ENCODE measurements around the gene NOG.

NOG gene

DNA sequence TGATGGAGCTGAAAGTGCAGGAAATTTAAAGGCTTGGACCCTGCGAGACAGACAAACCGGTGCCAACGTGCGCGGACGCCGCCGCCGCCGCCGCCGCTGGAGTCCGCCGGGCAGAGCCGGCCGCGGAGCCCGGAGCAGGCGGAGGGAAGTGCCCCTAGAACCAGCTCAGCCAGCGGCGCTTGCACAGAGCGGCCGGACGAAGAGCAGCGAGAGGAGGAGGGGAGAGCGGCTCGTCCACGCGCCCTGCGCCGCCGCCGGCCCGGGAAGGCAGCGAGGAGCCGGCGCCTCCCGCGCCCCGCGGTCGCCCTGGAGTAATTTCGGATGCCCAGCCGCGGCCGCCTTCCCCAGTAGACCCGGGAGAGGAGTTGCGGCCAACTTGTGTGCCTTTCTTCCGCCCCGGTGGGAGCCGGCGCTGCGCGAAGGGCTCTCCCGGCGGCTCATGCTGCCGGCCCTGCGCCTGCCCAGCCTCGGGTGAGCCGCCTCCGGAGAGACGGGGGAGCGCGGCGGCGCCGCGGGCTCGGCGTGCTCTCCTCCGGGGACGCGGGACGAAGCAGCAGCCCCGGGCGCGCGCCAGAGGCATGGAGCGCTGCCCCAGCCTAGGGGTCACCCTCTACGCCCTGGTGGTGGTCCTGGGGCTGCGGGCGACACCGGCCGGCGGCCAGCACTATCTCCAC, at the start of gene NOG:
NOG (plus strand) TSS at position 54 of the 674 bp plus-strand sequence; CDS start at position 579, 525 bp downstream.
- peak; percentile 17 to 26 for DNase-seq

DNA sequence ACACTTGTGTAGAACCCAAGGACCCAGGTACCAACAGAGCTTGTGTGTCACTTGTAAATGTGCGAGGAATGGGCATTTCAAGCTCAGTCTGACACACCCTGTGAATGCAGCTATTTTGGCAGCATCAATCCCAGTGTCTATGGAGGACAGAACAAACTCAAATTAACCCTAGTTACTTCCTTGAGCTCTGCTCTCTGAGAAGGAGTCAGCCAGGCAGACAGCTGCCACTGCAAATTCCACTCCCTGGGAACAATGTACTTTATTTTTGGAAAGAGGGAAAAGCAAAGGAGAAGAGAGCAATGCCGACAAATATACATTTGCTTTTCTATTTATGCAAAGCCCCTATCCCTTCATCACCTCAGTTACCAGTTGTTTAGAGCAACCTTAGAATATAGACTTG, 48.4 kb upstream of the NOG start:
- DNase-seq: no peak

DNA sequence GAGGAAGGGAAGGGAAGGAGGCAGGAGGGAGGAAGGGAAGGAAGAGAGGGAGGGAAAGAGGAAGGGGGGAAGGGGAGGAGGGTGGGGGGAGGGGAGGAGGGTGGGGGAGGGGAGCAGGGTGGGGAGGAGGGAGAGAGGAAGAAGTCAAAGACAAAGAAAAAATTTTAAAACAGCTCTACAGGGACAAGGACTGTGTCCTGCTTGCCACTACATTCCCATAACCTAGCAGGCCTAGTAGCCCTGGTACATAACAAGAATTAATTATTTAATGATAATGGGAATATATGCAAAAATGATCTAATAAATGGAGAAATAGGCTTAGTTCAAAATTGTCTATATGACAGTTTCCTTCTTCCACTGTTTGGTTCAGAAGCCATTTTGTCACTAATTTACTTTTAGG, 47.6 kb upstream of the NOG start:
- no peak for DNase-seq

DNA sequence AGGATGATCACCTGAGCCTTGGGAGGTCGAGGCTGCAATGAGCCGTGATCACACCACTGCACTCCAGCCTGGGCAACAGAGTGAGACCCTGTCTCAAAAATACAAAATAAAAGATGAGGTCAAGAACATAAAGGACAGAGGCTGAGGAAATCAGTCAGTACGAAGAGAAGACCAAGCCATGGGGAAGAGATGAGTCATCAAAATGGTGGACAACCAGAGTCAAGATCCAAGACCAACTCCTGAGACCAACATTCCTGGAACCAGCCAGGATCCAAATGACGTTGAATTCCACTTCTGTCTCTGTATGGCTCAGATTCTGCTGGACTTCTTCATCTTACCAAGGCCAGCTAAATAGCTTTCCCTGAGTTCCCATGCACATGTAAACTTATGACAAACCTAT, 44.8 kb upstream of the NOG start:
- DNase-seq: no peak

DNA sequence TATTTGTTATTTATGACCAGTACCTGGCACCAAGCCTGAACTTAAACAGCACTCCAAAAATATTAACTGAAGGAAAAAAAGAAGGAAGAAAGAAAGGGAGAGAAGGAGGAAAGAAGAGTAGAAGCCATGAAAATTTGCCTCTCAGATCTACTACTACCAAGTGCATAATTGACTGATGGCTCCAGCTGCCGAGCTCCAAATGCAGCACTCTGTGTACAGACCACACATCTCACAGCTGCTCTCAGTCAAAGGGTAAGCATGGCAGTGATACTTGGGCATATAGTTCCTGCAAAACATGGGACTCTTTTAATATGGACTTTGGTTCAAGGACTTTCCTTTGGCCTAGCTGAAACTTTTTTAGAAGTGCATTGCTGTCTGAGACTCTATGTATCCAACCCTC, 44.0 kb upstream of the NOG start:
- DNase-seq: no peak

DNA sequence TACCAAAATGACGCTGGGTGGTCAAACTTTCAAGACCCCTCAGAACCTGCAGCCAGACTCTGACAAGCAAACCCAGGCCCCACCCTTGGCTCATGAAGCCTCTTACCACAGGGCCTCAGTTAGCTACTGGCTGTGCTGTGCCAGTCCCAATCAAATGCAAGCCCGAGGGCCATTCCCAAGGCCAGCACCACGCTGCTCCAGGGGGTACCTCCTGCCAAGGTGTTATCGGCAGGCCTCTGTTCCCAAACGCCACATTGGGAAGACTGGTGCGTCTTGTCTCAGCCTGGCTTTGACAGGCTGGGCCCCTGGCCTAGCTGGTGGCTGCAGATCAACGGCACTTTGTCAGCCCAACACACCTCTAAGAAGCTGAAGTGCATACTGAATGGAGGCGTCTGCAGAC, 35.8 kb upstream of the NOG start:
- DNase-seq: no peak

DNA sequence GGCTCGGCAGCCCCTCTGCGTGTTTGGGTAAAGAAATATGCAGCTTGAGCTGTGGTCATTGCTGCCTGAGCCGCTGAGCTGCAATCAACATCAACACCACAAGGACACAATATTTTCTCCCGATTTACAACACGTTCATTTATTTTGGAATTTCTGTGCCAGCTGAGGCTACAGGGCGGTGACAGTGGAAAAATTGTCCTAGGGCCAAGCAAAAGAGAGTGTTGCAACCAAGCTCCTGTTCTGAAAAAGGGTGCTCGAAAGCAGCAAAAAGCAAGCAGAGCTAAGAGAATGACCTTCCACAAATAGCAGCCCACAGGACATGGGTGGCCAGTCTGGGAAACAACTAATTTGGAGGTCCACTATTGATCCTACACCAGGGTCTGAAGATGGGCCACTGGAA, 35.4 kb upstream of the NOG start:
- DNase-seq: no peak

DNA sequence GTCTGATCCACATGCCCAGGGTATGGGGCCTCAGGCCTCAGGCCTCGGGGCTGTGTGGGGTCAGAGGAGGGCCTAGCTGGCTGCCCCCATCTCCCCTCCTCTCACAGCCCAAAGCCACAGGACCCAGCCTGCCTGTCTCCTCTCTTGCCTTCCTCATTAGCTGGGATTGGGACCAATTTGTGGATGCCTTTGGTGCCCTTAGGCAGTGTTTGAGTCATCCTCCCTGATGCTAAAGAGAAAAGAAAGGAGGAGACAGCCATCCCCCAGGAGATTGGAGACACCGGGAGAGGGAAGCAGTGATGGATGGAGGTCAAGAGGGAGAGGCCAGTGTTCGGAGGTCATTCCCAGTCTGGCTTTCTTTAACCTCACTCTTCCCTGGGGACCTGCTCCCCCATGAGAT, 23.3 kb upstream of the NOG start:
- DNase-seq: no peak

DNA sequence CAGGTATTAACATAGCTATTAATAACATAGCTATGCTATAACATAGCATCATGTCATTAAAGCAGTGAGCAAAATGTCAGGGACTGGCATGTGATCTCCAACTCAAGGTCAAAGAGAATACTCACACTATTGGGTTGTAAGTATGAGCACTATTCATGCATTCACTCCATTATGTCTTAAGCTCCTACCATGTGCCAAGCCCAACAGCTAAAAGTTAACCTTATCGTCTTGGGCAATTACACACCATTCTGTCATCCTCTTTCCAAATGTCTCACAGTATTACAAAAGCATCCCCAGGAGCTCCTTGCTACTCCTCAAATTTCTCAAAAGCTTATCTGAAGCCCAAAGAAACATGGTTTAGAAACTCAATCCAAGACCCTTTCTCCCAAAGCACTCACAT, 22.0 kb upstream of the NOG start:
- DNase-seq: no peak

DNA sequence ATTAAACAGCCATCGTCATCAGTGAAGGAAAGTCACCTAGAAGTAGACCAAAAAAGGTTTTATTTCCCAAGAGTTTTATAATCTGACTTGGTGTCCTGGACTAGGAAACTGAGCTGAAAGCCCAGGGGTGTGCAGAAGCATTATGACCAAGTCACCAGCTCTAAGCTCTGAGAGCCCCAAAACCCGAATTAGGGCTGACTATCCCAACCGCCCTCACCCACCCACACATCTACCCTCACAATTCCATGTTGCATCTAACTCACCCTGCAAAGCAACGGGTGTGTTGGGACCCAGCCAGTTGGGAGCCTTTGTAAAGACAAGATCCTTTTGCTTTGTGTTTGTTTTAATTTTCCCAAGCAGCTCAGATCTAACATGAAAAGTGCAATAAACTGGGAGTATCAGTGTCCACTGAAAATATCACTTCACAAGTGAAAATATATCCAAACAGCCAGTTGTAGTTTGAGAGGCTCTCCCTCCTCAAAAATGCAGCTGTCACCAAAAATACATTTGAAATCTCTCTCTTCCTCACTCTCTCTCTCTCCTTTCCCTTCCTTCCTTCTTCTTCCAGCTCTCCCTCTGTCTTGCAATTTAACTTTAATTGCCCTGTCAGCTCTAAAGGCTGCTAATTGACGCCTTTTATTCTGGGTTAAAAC, 16.2 kb upstream of the NOG start:
- no peak for DNase-seq

DNA sequence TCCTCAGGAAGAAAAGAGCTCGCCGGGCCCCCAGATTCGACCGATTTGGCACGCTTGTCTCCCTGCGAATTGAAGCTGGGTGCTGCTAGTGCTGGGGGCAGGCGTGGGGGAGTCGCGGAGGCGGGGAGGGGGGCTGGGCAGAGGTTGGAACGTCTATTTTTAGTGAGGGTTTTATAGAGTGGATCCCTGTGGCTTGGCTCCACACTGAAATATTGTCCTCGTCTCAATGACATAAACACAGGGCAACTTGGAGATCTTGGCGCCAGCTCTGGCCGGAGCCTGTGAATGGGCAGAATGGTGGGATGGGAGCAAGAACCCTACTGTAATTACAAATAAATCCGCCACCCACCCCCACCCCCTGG, 15.7 kb upstream of the NOG start:
- no peak for DNase-seq

DNA sequence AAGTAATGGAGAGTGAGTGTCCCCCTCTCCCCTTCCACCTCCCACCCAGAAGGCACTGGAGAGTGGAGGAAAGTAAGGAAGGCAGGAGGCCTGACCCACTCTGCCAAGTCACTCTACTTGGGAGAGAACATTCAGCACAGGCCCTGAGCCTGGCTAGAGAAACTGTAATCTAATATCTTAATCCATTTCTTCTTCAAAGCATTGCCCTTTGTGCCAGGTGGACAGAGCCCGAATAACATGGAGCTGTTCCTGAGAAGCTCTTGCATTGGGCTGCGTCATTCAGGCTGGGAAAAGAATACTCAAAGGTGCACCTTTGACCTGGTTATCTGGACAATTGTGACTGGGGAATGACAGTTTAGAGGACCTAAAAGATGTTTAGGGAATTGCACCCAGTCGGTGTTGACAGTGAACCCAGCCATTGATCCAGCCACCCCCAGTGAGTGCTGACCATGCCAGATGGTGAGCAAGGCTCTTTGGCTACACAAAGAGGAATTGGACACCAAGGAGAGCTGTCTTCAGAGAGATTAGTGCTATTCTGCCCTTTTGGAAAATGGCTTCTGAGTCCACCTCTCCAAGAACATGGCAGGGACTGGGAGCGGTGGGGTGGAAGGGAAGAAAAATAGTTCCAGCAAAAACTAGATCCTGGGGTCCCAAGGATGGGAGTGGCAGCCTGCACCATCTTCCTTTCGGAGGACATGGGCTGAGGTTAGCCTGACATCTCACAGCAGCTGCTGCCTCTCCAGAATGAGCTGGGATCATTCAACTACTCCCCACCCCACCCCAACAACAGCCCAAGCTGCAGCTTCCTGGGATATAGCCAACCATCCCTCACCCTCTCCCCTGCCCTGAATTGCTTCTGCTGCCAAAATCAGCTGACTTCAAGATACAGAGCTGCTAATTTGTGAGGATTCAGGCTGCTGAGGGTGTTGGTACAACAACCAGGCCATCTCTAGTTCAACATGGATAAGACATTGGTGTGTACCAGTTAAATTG, 11.6 kb upstream of the NOG start:
- DNase-seq: no peak

DNA sequence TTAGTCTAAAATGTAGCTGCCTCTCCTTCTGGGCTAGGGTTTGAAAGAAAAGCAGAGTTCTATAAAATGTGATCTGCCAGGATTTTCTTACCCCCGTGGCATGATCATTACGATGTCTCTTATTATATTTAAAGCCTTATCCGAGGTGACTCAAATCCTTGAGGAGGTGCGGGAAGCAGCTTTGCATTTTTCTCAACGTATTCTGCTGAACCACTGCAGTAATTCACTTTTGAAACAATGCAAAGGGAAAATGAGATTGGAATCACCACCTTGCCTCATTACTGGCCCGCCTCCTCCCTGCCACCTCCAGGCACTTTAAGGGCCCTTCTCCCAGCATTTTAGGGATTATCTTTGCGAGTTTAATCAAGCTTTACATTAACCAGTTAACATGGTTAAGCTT, 9.7 kb upstream of the NOG start:
- DNase-seq: no peak

DNA sequence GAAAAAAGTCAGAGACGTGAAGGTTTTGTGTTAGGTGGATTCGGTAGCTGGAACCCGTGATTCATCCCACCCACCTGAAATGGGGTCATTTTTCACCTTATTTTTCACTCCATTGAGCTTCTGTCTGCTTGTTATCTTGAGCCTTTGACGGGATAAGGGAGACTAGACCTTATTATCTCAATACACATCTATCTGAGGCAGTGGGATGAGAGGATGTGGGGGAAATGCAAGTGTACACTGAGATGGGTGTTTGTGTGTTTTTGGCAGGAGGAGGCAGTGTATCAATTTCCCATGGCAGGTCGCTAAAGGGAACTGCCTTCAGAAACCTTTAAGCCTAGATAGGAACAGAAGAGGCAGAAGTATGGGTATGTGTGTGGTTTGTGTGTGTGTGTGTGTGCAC, 6.2 kb upstream of the NOG start:
- no peak for DNase-seq

DNA sequence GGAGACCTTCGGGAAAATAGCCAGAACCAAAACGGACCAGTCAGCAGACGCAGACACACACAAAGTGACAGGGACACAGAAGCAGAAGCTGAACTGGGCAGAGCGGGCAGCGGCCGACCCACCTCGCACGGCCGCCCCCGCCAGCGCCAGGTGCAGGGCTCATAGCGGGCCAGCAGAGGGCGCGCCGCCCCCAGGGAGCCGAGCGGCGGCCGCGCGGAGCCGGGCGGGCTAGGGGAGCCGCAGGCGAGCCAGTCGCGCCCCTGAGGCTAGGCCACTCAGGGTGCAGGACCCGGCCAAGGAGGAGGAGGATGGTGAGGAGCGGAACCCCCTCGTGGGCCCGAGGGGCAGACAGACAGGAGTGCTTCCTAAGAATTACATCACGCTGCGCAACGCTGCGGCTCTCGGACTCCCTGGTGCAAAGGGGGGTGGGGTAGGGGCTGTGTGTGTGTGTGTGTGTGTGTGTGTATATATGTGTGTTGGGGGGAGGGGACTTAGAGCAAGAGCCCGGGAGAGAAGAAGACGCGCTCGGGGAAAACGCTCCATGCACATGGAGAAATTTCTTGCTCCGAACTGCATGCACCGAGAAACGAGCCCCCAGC, 913 bp upstream of the NOG start:
- DNase-seq: peak; percentile 45 to 58

DNA sequence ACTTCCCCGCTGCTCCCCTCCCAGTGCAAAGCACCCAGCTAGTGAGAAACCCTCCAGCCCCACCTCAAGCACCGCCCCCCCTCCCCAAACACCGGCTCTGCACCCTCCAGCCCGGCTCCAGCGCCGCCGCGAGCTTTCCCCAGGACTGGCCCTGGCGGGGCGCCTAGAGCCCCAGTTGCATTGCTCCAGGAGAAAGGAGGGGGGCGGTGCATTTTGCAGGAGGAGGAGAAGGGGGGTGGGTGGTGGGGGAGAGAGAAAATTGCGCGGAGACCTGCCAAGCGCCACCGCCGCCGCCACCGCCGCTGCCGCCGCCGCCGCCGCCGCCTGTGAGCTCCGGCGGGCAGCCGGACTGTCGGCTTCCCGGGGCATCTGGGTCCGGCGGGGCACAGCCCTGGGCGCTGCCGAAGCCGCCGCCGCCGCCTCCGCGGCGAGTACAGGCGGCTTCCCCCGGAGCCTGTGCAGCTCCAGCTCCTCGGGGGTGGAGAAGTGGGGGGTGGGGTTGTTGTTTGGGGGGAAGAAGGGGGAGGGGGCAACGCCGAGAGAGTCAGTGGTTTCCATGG, 333 bp upstream of the NOG start:
- DNase-seq: peak; percentile 24 to 26

DNA sequence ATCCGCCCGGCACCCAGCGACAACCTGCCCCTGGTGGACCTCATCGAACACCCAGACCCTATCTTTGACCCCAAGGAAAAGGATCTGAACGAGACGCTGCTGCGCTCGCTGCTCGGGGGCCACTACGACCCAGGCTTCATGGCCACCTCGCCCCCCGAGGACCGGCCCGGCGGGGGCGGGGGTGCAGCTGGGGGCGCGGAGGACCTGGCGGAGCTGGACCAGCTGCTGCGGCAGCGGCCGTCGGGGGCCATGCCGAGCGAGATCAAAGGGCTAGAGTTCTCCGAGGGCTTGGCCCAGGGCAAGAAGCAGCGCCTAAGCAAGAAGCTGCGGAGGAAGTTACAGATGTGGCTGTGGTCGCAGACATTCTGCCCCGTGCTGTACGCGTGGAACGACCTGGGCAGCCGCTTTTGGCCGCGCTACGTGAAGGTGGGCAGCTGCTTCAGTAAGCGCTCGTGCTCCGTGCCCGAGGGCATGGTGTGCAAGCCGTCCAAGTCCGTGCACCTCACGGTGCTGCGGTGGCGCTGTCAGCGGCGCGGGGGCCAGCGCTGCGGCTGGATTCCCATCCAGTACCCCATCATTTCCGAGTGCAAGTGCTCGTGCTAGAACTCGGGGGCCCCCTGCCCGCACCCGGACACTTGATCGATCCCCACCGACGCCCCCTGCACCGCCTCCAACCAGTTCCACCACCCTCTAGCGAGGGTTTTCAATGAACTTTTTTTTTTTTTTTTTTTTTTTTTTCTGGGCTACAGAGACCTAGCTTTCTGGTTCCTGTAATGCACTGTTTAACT, 1.0 kb downstream of the NOG start:
- no peak for DNase-seq

DNA sequence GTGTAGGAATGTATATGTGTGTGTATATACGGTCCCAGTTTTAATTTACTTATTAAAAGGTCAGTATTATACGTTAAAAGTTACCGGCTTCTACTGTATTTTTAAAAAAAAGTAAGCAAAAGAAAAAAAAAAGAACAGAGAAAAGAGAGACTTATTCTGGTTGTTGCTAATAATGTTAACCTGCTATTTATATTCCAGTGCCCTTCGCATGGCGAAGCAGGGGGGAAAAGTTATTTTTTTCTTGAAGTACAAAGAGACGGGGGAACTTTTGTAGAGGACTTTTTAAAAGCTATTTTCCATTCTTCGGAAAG, 1.6 kb downstream of the NOG start:
- DNase-seq: no peak

DNA sequence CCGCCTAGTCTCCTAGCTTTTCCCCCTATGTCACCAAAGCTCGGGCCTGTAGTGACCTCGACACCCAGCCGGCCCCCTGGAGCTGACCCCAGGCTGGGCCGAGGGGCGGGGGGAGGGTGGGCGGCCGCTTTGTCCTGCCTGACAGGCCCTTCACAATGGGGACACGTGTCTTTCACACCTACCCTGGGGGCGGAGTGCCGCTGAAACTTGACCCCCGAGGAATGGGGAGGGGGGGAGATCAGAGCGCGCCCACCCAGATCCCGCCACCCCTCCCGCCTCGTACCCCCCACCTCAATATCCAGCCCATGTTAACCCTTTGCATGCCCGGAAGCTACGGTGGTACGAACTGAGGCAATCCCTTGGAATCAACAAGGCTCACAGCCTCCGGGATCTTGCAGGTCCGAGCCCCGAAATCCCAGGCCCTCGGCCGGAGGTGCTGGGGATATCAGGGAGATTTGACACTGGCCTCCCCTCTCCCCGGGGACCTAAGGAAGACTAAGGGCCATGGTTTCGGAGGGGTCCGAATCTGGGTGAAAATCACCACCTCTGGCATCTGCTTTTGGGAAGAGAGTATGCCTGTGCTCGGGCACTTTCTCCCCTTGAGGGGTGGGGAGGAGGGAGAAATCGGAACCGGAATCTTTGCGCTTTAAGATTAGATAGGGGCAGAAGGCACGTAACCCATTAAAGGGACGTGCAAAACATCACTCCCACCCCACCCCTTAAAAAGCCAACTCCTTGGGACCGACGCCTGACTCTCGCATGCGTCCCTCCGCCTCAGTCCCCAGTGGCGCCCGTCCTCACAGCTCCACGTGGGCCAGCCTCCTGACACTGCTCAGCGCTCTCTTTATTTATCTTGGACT, 2.6 kb downstream of the NOG start:
- DNase-seq: no peak

DNA sequence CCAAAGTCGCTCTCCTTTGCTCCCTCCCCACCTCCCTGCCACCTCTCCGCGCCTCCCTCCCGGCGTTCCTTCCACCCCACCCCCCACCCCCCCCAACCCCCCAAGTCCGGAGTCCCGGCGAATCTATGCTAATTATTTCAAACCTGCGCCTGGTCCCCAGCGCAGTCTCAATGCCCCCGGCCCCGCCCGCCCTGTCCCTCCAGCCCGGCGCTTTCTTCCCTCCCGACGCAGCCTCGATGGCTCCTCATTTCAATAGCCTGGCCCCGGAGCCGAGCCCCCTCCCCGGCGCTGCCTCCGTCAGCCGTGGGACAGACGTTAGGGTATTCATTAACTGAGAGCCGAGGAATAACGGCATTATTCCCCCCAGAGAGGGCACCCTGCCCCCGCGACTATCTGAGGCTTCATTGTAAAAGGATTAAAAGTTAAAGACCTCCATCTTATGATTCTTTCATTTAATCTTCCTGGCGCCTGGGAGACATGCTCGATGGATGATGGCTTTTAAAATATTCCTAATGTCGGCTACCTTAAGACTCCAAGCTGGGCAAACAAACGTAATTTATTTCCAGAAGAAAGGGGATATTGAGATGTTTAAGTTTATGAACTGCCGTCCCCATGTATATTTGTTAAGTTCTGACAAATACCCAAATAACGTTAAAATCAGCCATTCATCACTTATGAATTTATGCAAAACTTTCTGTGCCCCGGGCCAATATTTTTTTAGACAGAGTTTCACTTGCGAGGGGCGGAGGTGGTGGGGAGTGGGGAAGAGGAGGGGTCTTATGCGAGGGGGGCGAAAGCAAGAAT, 3.4 kb downstream of the NOG start:
- no peak for DNase-seq

All from CD4-positive, alpha-beta T cell treated with Interferon alpha-2 for 1 hour (primary cell).